ENCODE results near the gene CYFIP2. TPM values are rescaled to one million over a fixed set of nuclear protein-coding genes. Genes with fewer than 3 reads are reported as not detected.
A peak's percentile ranks its signal among the peaks of the same experiment; 100 is the strongest.

The CYFIP2 gene
- total RNA-seq, 1 donor from 2014 or later: 28.2 TPM

- H3K36me3 ChIP-seq: no peaks in the 10 kb centered on the region
- DNase-seq: no peak
- H3K9me3 ChIP-seq (replicated peaks): no peaks in the 10 kb centered on the region
- intact Hi-C loops (cut with micrococcal nuclease): no loop called here
- no peak overlapping the region for H3K4me3 ChIP-seq
- TF ChIP-seq, protein P1, sequence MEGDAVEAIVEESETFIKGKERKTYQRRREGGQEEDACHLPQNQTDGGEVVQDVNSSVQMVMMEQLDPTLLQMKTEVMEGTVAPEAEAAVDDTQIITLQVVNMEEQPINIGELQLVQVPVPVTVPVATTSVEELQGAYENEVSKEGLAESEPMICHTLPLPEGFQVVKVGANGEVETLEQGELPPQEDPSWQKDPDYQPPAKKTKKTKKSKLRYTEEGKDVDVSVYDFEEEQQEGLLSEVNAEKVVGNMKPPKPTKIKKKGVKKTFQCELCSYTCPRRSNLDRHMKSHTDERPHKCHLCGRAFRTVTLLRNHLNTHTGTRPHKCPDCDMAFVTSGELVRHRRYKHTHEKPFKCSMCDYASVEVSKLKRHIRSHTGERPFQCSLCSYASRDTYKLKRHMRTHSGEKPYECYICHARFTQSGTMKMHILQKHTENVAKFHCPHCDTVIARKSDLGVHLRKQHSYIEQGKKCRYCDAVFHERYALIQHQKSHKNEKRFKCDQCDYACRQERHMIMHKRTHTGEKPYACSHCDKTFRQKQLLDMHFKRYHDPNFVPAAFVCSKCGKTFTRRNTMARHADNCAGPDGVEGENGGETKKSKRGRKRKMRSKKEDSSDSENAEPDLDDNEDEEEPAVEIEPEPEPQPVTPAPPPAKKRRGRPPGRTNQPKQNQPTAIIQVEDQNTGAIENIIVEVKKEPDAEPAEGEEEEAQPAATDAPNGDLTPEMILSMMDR (IDR thresholded peaks at IDR 0.05; ENCODE audit: borderline replicate concordance): no peak
- H3K27me3 ChIP-seq (ENCODE audit: low read depth): no peaks in the 10 kb centered on the region
- H3K27ac ChIP-seq (replicated peaks): no peak overlapping the region
- peaks cover 13% of the 10 kb centered on the region for H3K4me1 ChIP-seq
Measured at GRCh38 chr5:157295247-157295646, 29.3 kb downstream of the CYFIP2 start.

- Histone ChIP-seq H3K36me3 (peaks cover 4% of the 10 kb centered on the region), H3K27me3 (ENCODE audit: low read depth) (no peaks in the 10 kb centered on the region), H3K9me3 (replicated peaks) (no peaks in the 10 kb centered on the region), H3K27ac (replicated peaks) (no peak overlapping the region), H3K4me3 (no peak overlapping the region), H3K4me1 (peaks cover 12% of the 10 kb centered on the region)
- intact Hi-C loops (cut with micrococcal nuclease): no loop called here
- no peak for DNase-seq
- TF ChIP-seq, protein P1 (IDR thresholded peaks at IDR 0.05; ENCODE audit: borderline replicate concordance): no peak
Measured at GRCh38 chr5:157300564-157300963, 34.6 kb downstream of the CYFIP2 start.

DNA sequence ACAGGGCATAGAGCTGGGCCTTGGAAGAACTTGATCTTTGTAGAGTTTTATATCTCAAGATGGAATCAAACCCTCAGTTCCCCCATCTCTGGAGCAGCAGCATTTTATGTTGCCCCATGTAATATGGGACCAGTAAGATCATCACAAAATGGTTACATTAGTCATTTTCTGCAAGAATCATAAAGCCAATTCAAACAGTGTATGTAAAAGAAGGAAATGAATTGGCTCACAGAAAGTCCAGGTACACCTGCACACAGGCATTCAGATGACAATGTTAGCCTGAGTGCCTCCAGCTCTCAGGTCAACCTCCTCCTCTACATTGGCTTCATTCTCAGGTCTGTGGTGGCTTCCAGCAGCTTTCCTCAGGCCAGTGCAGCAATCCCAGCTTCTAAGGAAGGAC, 35.1 kb downstream of the CYFIP2 start:
- Histone ChIP-seq H3K36me3 (peaks cover 4% of the 10 kb centered on the region), H3K27ac (replicated peaks) (no peak overlapping the region), H3K4me1 (peaks cover 13% of the 10 kb centered on the region), H3K4me3 (no peak overlapping the region), H3K27me3 (ENCODE audit: low read depth) (no peaks in the 10 kb centered on the region), H3K9me3 (replicated peaks) (no peaks in the 10 kb centered on the region)
- TF ChIP-seq, protein P1 (IDR thresholded peaks at IDR 0.05; ENCODE audit: borderline replicate concordance): no peak
- no peak for DNase-seq
- intact Hi-C loops (cut with micrococcal nuclease): no loop called here

DNA sequence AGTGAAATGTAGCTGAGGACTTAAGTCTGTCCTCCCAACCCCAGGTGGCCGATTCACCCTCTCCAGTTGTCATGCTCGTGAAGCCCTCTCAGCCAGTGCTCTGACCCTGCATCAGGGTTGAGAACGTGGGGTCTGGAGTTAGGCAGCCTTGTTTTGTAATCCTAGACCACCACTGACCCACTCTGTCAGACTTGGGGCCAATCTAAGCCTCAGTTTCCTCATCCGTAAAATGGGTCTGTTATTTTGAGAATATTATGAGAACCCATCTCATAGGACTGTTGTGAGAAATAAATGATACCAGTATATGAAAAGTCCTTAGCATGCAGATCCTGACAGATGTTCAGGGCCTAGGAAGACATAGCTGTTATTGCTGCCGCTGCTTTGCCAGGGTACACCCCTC, 37.1 kb downstream of the CYFIP2 start:
- Histone ChIP-seq H3K9me3 (replicated peaks) (no peaks in the 10 kb centered on the region), H3K27ac (replicated peaks) (no peak overlapping the region), H3K36me3 (peaks cover 4% of the 10 kb centered on the region), H3K4me3 (no peak overlapping the region), H3K4me1 (peaks cover 18% of the 10 kb centered on the region), H3K27me3 (ENCODE audit: low read depth) (no peaks in the 10 kb centered on the region)
- intact Hi-C loops (cut with micrococcal nuclease): no loop called here
- TF ChIP-seq, protein P1 (IDR thresholded peaks at IDR 0.05; ENCODE audit: borderline replicate concordance): no peak
- no peak for DNase-seq

DNA sequence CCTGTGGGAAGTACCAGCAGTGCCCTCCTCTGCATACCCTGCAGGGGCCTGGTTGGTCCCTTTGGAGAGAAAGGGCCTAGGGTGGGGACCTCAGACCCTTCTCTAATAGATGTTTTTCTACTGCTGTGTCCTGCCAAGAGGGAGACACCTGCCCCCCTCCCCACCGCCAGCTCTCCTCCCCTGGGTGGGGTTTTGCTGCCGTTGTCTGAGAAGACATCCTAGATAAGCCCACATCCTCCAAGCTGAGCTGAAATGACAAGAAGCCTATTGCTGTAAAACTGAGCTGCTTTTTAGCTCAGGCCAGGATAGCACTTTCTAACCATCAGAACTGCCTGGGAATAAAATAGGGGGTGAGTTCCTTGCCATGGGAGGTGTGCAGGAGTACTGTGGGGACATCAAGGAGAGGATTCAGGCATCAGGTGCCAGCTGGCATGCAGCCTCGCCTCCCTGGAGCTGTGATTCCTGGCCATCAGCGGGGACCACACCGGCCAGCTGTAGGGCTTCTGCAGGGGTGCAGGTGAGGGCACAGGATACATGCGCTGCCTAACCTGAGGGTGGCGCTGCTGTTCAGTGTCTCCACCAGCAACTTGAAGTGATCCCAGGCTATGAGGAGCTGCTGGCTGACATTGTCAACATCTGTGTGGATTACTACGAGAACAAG, 37.9 kb downstream of the CYFIP2 start:
- H3K27ac ChIP-seq (replicated peaks): peak overlapping the region; percentile 64
- no peaks in the 10 kb centered on the region for H3K9me3 ChIP-seq (replicated peaks)
- no peak overlapping the region for H3K4me3 ChIP-seq
- H3K4me1 ChIP-seq: peaks cover 21% of the 10 kb centered on the region
- TF ChIP-seq, protein P1 (IDR thresholded peaks at IDR 0.05; ENCODE audit: borderline replicate concordance): peak; percentile 61
- peaks cover 4% of the 10 kb centered on the region for H3K36me3 ChIP-seq
- no peaks in the 10 kb centered on the region for H3K27me3 ChIP-seq (ENCODE audit: low read depth)
- DNase-seq: peak; percentile 71
- intact Hi-C loops (cut with micrococcal nuclease): no loop called here
